Measurements from ENCODE around the gene MRPS23. TPM values are rescaled to one million over a fixed set of nuclear protein-coding genes. Genes with fewer than 3 reads are reported as not detected.

Gene MRPS23
- total and polyA plus RNA-seq, 2 of the 4 experiments (the other 2 are of a cell fraction), result 23.5 to 37.3 TPM

- no peaks in the 10 kb centered on the region for H4K20me1 ChIP-seq (ENCODE audit: insufficient read depth, low read length)
- CTCF ChIA-PET, result interaction anchor here (0.6 kb wide), 1 partner anchor 765 kb away, joined by 4 read pairs; no protein-coding TSS in a partner anchor
- no peak overlapping the region for H2BK5ac ChIP-seq (ENCODE audit: low read depth, low read length, poor library complexity, severe bottlenecking)
- no peak overlapping the region; the same call in 1 of the 2 replicates for H3K56ac ChIP-seq (ENCODE audit: extremely low read depth, insufficient read depth, low read length)
- no peak overlapping the region for H2BK15ac ChIP-seq (ENCODE audit: low read depth, low read length)
- no peak overlapping the region for H3K23ac ChIP-seq (ENCODE audit: low read depth, low read length)
- 0 out of 2 replicates have a peak overlapping the region, but pooled peaks have one; percentile 14 for H3K14ac ChIP-seq (replicated peaks; ENCODE audit: low read depth, low read length)
- dilution Hi-C loops (cut with HindIII; ENCODE audit: low sequenced_read_pairs, unreplicated experiment) (loop anchor here (25.0 kb wide), 1 partner anchor 135 kb away; the partner anchor contains the start of gene VEZF1), intact Hi-C loops (cut with micrococcal nuclease) (no loop called here), in situ Hi-C loops (cut with MboI; ENCODE audit: low sequenced_read_pairs) (loop anchor here (25.0 kb wide), 1 partner anchor 485 kb away; the partner anchor contains the start of gene TSPOAP1)
- H2AFZ ChIP-seq (replicated peaks; ENCODE audit: low read length, poor library complexity), result peak overlapping the region; percentile 16
- peaks cover 15 to 27% of the 10 kb centered on the region in 2 experiments for H3K79me1 ChIP-seq (ENCODE audit: low read depth in 1 of 2, low read length in 2 of 2)
- no peak overlapping the region for H3K4me3 ChIP-seq (ENCODE audit: insufficient read depth, low read depth, low read length)
- H2BK20ac ChIP-seq (ENCODE audit: low read depth, low read length), result no peak overlapping the region
- H4K91ac ChIP-seq (ENCODE audit: insufficient read depth, low read depth, low read length), result peak overlapping the region; percentile 6
- no peak overlapping the region for H2AK9ac ChIP-seq (replicated peaks; ENCODE audit: low read depth, low read length, poor library complexity)
- no peak overlapping the region for H3K9ac ChIP-seq (ENCODE audit: low read depth, low read length)
- ATAC-seq (ENCODE audit: low read depth), result no peak
- H3K9me1 ChIP-seq (ENCODE audit: insufficient read depth, low read length), result peaks cover 7% of the 10 kb centered on the region; the same call in 1 of the 2 replicates
- no peak for DNase-seq
- POLR2A ChIA-PET (ENCODE audit: unreplicated experiment), result no interaction called here
- H2BK120ac ChIP-seq (ENCODE audit: low read depth, low read length), result no peak overlapping the region
- no peak overlapping the region for H3K18ac ChIP-seq (ENCODE audit: low read depth, low read length)
- BruUV-seq (replicated peaks), result no TSS peak
- no peaks in the 10 kb centered on the region for H3K9me3 ChIP-seq (ENCODE audit: control insufficient read depth, insufficient read depth, low read length)
- H4K8ac ChIP-seq (ENCODE audit: low read depth in 2 of 2, low read length in 2 of 2), result no peak overlapping the region
- peaks cover 10% of the 10 kb centered on the region for H3K4me1 ChIP-seq (ENCODE audit: control insufficient read depth, insufficient read depth, low read length)
- 0 out of 2 replicates have a peak overlapping the region, but pooled peaks have one; percentile 12 for H3K4ac ChIP-seq (ENCODE audit: low read depth, low read length)
- no peaks in the 10 kb centered on the region for H3K27me3 ChIP-seq (ENCODE audit: control insufficient read depth, insufficient read depth, low read length)
- no peak overlapping the region; the same call in 1 of the 2 replicates for H2AK5ac ChIP-seq (ENCODE audit: low read depth, low read length)
- no peak overlapping the region for H3K4me2 ChIP-seq (ENCODE audit: low read depth, low read length)
- no CpG with 5 or more reads among the region's 9 CpGs for WGBS, 2 experiments (ENCODE audit: extremely low coverage in 2 of 2, insufficient read length in 1 of 2)
- peak overlapping the region; percentile 2; the same call in 1 of the 2 replicates for H4K5ac ChIP-seq (ENCODE audit: low read depth, low read length)
- H3K36me3 ChIP-seq (ENCODE audit: control insufficient read depth, insufficient read depth, low read length), result no peaks in the 10 kb centered on the region
- H3K27ac ChIP-seq (ENCODE audit: insufficient read depth, low read length), result no peak overlapping the region
- TF ChIP-seq CEBPB (IDR thresholded peaks at IDR 0.05; ENCODE audit: low read depth, low read length) (no peak), USF2 (IDR thresholded peaks at IDR 0.05; ENCODE audit: low read depth, low read length) (no peak), SMC3 (IDR thresholded peaks at IDR 0.05; ENCODE audit: low read depth, low read length) (no peak), POLR2A (IDR thresholded peaks at IDR 0.05; ENCODE audit: low read depth, low read length) (no peak), ELK1 (IDR thresholded peaks at IDR 0.05; ENCODE audit: borderline replicate concordance, low read depth, low read length) (no peak), FOS (IDR thresholded peaks at IDR 0.05; ENCODE audit: low read depth, low read length) (no peak), MXI1 (IDR thresholded peaks at IDR 0.05; ENCODE audit: borderline replicate concordance, low read depth, low read length) (no peak), MAZ (IDR thresholded peaks at IDR 0.05; ENCODE audit: borderline replicate concordance, low read depth, low read length) (no peak), CHD1 (IDR thresholded peaks at IDR 0.05; ENCODE audit: low read depth, low read length) (no peak), RCOR1 (IDR thresholded peaks at IDR 0.05; ENCODE audit: insufficient replicate concordance, low read length) (no peak), RAD21 (IDR thresholded peaks at IDR 0.05; ENCODE audit: low read length) (no peak), RFX5 (IDR thresholded peaks at IDR 0.05; ENCODE audit: low read depth, low read length) (no peak), BHLHE40 (IDR thresholded peaks at IDR 0.05; ENCODE audit: low read depth, low read length) (no peak), CTCF (conservative IDR thresholded peaks at IDR 0.05; ENCODE audit: low read depth, low read length) (no peak)
Observed at GRCh38 chr17:57852092-57852954, 2.5 kb upstream of the MRPS23 start.

Data from IMR-90 (cell line).